Measurements from ENCODE around the gene CSNK1E. TPM values are rescaled to one million over a fixed set of nuclear protein-coding genes. Genes with fewer than 3 reads are reported as not detected.
A peak's percentile ranks its signal among the peaks of the same experiment; 100 is the strongest.

Gene CSNK1E
- total RNA-seq, 8 experiments from 2014 or later, result 46.6 to 179 (median 136) TPM

DNA sequence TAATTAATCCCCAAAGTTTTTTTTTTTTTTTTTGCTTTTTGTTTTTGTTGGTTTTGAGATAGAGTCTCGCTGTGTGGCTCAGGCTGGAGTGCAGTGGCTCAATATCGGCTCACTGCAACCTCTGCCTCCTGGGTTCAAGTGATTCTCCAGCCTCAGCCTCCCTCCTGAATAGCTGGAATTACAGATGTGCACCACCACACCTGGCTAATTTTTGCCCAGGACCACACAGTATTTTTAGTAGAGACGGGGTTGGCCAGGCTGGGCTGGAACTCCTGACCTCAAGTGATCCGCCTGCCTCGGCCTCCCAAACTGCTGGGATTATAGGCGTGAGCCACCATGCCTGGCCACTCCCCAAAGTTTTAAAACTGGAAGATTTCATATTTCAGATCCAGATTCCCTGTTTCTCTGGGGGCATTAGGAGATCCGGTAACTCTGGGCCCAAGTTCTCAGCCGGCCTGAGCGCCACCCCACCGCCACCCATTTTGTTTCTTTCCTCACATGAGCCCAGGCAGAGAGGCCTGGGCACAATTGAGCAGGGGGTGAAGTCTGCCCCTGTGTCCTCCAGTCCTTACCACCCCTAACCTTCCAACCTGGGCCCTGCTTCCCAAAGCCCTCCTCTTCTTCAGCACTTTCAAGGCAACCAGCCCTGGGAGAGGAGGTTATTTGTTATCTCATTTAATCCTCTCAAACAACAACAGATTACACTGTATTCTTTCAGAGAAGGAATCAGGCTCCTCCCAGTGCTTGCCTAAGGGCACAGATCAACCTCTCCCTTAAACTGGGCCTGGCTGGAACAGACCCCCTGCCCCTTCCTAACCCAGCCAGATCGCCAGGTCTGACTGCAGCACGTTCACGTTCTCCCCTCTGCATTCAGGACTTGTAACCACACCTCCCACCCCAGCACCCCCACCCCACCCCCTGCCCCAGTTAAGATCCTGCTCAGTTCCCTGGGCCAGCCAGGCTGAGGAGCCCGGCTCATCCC is 1.9 kb upstream of the CSNK1E start:
- Histone ChIP-seq H3K27ac (no peak overlapping the region), H3K4me3 (no peak overlapping the region), H3K4me1 (replicated peaks in 1 of 2) (peaks cover 17 to 27% of the 10 kb centered on the region in 2 donors)
- in situ Hi-C loops (cut with MboI; ENCODE audit: low pct_unique_long_range_greater_than_20kb in 2 of 9, low sequenced_read_pairs in 9 of 9, unreplicated experiment in 9 of 9), result no loop called here
- WGBS, 10 experiments, result 79 to 100% (median 93%) methylated on average over 1 to 7 of the region's 14 CpGs; no CpG with 5 or more reads in 3 of the 10 experiments
- no peak for ATAC-seq (replicated peaks in 6 of 8)

DNA sequence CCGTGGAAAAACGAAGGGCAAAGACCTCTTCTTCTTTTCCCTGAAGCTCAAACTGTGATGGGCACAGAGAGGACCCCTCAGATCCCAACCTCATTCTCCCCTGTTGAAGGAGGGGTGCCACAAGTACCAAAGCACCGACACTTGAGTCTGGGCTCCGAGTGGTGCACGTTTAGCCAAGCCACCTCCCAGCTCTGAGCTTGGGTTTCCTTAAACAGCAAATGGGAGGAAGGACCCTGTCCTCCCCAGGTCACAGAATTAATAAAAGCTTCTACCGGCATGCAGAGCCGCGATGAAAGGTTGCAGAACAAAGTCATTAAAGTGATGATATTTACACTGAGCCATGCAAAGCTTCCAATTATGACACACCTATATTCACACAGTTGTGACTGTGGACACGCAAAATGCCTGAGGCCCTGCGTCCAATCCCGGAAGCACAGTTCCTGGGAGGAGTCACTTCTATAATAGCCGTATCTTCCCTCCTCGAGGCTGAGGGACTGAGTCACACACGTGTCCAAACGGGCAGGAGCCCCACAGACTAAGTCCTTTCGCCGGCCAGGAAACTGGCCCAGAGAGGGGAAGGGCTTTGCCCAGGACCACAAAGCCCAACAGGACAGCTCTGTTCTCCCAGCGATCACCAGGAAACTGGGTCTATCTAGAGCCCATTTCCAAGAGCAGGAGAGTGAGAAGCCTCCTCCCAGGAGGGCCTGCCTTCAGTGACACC is 922 bp upstream of the CSNK1E start:
- in situ Hi-C loops (cut with MboI; ENCODE audit: low pct_unique_long_range_greater_than_20kb in 2 of 9, low sequenced_read_pairs in 9 of 9, unreplicated experiment in 9 of 9), result no loop called here
- peak overlapping the region in 3 of 5 donors; percentile 89 to 96 (median 95) for H3K4me3 ChIP-seq
- 0 to 56% (median 7%) methylated on average over 2 to 15 of the region's 18 CpGs; no CpG with 5 or more reads in 1 of the 10 experiments for WGBS, 10 experiments
- peak; percentile 28 to 75 (median 54) for ATAC-seq (replicated peaks in 6 of 8)
- H3K27ac ChIP-seq, result peak overlapping the region; percentile 93 to 95
- peaks cover 22 to 36% of the 10 kb centered on the region in 2 donors for H3K4me1 ChIP-seq (replicated peaks in 1 of 2)

DNA sequence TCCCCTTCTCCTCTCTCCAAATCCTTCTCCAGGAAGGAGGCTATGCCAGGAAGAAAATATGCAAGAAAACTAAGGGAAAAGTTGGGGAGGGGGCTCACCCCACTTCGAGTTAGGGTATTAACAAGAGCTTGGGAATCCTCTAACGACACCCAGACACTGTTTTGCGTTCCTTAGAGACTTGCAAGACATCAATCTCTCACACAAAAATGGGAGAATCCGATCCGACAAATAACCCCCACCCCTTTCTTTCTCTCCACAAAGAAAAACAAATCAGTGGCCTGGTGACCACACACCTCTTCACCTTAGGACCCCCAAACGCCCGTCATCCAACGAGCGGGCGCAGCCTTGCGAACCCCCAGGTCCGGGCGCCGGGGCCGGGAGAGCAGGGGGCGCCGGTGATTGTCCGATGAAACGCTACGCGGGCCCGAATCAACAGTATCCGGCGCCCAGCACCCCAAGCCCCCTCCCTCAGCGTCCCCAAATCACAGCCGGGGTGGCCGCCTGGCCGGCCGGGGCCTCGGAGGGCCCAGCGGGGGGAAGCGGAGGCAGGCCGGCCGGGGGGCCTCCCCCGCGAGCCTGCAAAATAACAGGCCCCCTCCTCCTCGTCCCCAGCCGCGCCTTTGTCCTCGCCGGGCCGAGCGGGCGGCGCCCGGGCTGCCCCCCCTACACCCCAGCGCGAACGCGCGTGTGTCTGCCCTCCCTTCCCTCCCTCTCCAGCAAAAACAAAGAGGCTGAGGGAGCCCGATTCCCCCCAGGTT is 690 bp downstream of the CSNK1E start:
- WGBS, 10 experiments, result 0 to 5% (median 0%) methylated on average over 1 to 11 of the region's 52 CpGs
- ATAC-seq (replicated peaks in 6 of 8), result peak; percentile 7 to 65 (median 53)
- Histone ChIP-seq H3K27ac (peak overlapping the region; percentile 93 to 95), H3K4me1 (replicated peaks in 1 of 2) (peaks cover 22 to 36% of the 10 kb centered on the region in 2 donors), H3K4me3 (peak overlapping the region; percentile 89 to 97 (median 96))
- in situ Hi-C loops (cut with MboI; ENCODE audit: low pct_unique_long_range_greater_than_20kb in 2 of 9, low sequenced_read_pairs in 9 of 9, unreplicated experiment in 9 of 9), result no loop called here

DNA sequence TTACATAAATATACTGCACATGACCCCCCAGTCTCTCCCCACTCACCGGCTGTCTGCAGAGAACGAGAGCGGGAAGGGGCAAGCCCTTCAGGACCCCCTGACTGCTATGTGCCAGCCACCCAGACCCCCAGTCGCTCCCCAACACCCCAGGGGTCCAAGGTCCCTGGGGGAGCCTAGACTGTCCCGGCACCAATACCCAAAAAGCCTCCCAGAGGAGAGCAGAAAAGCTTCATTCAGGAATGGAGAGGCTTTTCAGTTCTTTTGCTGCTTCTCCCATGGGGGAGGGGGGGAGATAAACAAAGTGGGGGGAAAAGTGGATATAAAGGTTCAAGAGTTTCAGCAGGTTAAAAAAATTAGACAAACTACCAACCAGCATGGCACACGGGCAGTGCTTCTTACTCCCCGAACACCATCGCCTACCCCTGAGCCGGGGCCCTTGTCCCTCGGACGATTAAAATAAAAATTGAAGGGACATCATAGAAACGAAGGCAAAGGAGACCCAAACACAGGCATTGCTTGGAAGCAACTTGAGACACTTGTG is 1.3 kb downstream of the CSNK1E start:
- in situ Hi-C loops (cut with MboI; ENCODE audit: low pct_unique_long_range_greater_than_20kb in 2 of 9, low sequenced_read_pairs in 9 of 9, unreplicated experiment in 9 of 9), result no loop called here
- H3K4me3 ChIP-seq, result peak overlapping the region; percentile 89 to 97 (median 96)
- no peak for ATAC-seq (replicated peaks in 6 of 8)
- peak overlapping the region in 1 of 2 donors; percentile 93 for H3K27ac ChIP-seq
- WGBS, 10 experiments, result 0 to 14% (median 0%) methylated on average over 1 to 8 of the region's 12 CpGs; no CpG with 5 or more reads in 1 of the 10 experiments
- peaks cover 22 to 36% of the 10 kb centered on the region in 2 donors for H3K4me1 ChIP-seq (replicated peaks in 1 of 2)

DNA sequence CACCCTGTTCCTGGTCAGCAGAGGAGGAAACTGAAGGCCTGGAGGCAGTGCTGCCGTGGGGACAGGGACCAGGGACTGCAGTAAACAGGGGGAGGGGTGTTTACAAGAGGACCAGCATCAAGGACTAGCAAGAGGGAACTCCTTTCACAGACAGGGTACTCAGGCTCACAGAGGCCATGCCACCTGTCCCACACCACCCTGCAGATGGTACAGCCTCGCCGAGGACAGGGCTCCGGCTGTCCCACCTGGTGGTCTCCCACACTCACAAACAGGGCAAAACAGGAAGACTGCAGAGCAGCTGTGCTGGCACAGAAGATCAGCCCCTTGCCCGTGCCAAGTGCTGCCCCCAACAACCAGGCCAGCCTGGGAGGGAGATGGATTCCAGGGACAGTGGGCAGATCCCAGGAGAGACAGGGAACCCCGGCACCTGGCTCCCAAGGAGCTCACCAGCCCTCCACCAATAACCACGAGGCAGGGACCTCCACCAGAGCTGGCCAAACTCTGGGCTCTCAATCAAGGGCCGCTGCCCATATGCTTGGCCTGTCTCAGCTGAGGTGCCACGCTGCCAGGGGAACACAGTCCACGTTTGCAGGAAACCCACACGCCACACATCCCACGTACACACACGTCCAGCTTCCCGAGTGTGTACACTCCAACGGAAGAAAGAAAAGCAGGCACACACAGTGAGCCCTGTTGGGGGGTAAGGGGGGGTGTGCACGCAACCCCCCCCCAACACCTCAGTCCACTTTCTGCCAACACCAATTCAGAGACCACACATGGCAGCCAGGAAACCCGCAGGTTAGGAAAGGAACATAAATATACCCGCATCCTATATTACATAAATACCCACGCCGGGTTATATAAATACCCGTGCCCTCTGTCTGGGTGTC is 2.1 kb downstream of the CSNK1E start:
- peaks cover 22 to 36% of the 10 kb centered on the region in 2 donors for H3K4me1 ChIP-seq (replicated peaks in 1 of 2)
- peak overlapping the region; percentile 89 to 97 (median 96) for H3K4me3 ChIP-seq
- 0 to 48% (median 45%) methylated on average over 1 to 10 of the region's 21 CpGs; no CpG with 5 or more reads in 5 of the 10 experiments for WGBS, 10 experiments
- in situ Hi-C loops (cut with MboI; ENCODE audit: low pct_unique_long_range_greater_than_20kb in 2 of 9, low sequenced_read_pairs in 9 of 9, unreplicated experiment in 9 of 9), result no loop called here
- H3K27ac ChIP-seq, result peak overlapping the region in 1 of 2 donors; percentile 42
- ATAC-seq (replicated peaks in 6 of 8), result peak in 2 of 8 experiments; percentile 4 to 6

DNA sequence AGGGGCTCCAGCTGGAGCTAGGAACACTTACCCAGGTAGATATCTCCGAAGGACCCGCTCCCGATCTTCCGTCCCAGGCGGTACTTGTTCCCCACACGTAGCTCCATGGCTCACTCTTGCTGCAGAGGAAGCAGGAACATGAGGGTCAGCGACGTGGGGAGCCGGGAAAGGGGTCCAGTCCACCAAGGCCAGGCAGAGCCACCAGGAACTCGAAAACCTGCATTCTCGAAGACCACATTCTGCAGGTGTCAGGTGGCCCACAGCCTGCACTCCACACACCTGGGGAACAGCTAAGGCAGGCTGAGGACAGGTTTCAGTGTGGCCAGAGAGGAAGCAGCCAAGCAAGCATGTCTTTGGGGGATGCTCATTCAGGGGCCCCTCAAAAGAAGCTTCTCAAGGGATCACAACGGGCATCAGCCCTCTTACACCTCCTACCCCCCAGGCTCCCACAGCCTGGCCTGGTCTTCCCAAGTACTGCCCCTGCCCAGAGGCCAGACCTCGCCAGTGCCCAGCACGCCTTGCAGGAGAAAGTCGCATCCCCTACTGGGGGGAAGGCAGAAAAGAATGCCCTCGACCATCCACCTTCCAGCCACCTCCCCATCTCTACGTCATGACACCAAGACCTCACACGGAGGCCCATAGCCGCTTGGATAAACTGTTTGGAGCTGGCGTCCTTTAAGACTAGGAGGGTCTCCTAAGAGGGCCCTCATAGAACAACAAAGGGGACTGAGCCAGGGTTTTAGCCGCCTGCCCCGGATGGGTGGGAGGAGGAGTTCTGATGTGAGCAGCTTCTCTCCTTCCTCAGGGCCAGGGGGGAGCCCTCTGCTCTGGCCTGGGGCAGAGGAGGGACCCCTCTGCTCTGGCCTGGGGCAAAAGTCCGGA is 2.9 kb downstream of the CSNK1E start:
- no peak for ATAC-seq (replicated peaks in 6 of 8)
- Histone ChIP-seq H3K27ac (peak overlapping the region in 1 of 2 donors; percentile 42), H3K4me1 (replicated peaks in 1 of 2) (peaks cover 22 to 36% of the 10 kb centered on the region in 2 donors), H3K4me3 (peak overlapping the region; percentile 89 to 97 (median 96))
- WGBS, 10 experiments, result 34 to 75% (median 60%) methylated on average over 2 to 9 of the region's 23 CpGs; no CpG with 5 or more reads in 7 of the 10 experiments
- in situ Hi-C loops (cut with MboI; ENCODE audit: low pct_unique_long_range_greater_than_20kb in 2 of 9, low sequenced_read_pairs in 9 of 9, unreplicated experiment in 9 of 9), result no loop called here

DNA sequence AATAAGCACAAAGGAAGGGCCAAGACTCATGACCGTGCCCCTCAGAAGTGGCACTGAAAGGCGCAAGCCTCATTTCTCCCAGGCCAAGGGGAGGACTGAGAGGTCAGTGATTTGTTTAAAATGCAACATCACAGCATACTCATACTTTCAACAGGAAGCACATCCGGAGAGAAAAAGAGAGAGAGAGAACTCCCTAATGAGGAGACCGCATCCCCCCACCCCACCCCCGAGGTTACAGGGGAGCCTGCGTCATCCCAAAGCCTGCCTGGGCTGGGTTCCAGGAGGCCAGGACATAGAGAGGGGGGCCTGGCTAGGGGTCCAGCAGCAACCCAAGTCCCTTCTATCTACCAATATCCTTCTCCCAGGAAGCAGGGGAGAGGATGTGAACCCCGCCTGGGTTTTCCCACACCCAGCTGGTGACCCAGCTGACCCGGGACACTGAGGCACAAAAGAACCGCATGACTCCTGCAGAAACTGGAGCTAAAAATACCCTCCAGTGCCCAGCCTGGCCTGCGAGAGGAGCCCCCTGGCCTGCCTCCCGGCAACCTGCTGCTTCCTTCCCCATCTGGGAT is 3.8 kb downstream of the CSNK1E start:
- Histone ChIP-seq H3K4me3 (peak overlapping the region in 1 of 5 donors; percentile 96), H3K4me1 (replicated peaks in 1 of 2) (peaks cover 20 to 35% of the 10 kb centered on the region in 2 donors), H3K27ac (no peak overlapping the region)
- ATAC-seq (replicated peaks in 6 of 8), result no peak
- 7 to 81% (median 49%) methylated on average over 2 to 6 of the region's 11 CpGs; no CpG with 5 or more reads in 6 of the 10 experiments for WGBS, 10 experiments
- in situ Hi-C loops (cut with MboI; ENCODE audit: low pct_unique_long_range_greater_than_20kb in 2 of 9, low sequenced_read_pairs in 9 of 9, unreplicated experiment in 9 of 9), result no loop called here

DNA sequence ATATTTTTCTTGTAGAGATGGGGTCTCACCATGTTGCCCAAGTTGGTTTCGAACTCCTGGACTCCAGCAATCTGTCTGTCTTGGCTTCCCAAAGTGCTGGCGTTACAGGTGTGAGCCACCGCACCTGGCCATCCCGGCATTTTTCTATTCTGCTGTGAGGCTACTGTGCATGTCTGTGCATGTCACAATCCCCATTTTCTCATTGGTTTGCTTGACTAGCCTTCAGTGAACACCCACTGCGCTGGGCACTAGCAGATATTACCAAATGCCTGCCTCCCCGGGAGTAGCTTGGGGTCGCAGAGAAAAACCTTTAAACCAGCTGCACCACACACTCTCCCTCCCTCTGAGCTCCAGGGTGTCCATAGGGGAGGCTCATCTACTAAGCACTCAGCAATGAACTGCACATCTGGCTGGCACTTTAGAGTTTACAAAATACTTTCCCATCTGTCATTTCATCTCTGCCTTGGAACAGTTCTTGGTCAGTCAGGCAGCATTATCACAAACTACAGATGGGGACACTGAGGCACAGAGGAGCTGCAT is 4.9 kb downstream of the CSNK1E start:
- Histone ChIP-seq H3K4me1 (replicated peaks in 1 of 2) (peaks cover 12 to 23% of the 10 kb centered on the region in 2 donors), H3K27ac (no peak overlapping the region), H3K4me3 (no peak overlapping the region)
- ATAC-seq (replicated peaks in 6 of 8), result no peak
- 79 to 100% (median 100%) methylated on average over 1 to 5 of the region's 7 CpGs; no CpG with 5 or more reads in 3 of the 10 experiments for WGBS, 10 experiments
- in situ Hi-C loops (cut with MboI; ENCODE audit: low pct_unique_long_range_greater_than_20kb in 2 of 9, low sequenced_read_pairs in 9 of 9, unreplicated experiment in 9 of 9), result no loop called here

DNA sequence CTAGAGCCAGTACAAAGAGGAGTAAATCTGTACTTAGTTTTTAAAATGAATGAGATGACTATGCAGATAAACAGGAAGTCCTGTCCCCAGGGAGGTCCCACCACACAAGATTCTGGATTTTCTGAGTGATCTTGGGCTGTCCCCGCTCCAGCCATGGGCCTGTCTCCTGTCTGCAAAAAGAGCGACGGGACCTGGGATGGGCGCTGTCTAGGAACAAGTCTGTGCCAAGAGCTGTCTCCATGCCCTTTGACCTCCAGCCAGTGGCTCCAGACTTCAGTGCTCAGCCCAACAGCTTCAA is 6.0 kb downstream of the CSNK1E start:
- ATAC-seq (replicated peaks in 6 of 8), result no peak
- H3K4me1 ChIP-seq (replicated peaks in 1 of 2), result peaks cover 12 to 24% of the 10 kb centered on the region in 2 donors
- no peak overlapping the region for H3K27ac ChIP-seq
- in situ Hi-C loops (cut with MboI; ENCODE audit: low pct_unique_long_range_greater_than_20kb in 2 of 9, low sequenced_read_pairs in 9 of 9, unreplicated experiment in 9 of 9), result no loop called here
- WGBS, 10 experiments, result 80 to 100% (median 100%) methylated on average over 1 to 4 of the region's 4 CpGs; no CpG with 5 or more reads in 6 of the 10 experiments
- no peak overlapping the region for H3K4me3 ChIP-seq

DNA sequence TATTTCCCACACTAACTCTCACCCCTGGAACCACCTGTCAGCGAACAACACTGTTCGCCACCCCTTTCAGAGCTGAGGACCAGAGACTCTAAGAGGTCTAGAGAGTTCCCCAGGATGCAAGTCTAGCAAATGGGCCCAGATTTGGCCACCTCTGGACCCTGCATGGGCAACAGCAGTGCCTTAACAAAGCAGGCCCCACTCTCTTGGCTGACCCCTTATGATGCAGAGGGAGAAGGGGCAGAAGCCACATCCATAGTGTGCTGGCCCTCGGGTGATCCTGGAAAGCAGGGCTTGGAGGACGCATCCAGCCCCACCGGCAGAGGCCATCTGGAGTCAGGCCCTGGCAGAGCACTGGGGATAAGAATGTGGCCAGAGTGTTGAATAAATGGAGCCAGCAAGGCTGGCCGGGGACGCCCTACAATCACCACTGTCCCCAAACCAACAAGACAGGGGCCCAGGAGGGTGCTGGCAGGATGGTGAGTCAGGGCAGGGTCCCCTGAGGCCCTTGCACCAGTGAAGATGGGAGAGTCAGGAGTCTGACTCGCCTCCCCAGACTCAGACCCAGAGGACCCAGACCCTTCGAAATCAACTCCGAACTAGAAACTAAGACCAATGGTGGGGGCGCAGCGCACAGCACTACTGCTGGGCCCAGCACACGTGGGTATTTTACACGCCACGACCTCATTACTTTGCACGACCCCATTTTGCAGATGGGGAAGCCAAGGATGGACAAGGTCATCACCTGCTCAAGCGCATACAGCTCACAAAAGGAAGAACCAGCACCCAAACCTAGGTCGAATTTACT is 6.5 kb downstream of the CSNK1E start:
- Histone ChIP-seq H3K27ac (no peak overlapping the region), H3K4me1 (replicated peaks in 1 of 2) (peaks cover 12 to 29% of the 10 kb centered on the region in 2 donors), H3K4me3 (no peak overlapping the region)
- 49 to 100% (median 90%) methylated on average over 2 to 12 of the region's 18 CpGs; no CpG with 5 or more reads in 3 of the 10 experiments for WGBS, 10 experiments
- peak in 2 of 8 experiments; percentile 4 to 8 for ATAC-seq (replicated peaks in 6 of 8)
- in situ Hi-C loops (cut with MboI; ENCODE audit: low pct_unique_long_range_greater_than_20kb in 2 of 9, low sequenced_read_pairs in 9 of 9, unreplicated experiment in 9 of 9), result no loop called here
